Measurements from ENCODE around the gene SUPT16H. TPM values are rescaled to one million over a fixed set of nuclear protein-coding genes. Genes with fewer than 3 reads are reported as not detected.

SUPT16H gene
- total RNA-seq, 1 experiment from 2014 or later: 210 TPM

GRCh38 chr14:21431126-21431525, 47.3 kb upstream of the SUPT16H start:
- WGBS (ENCODE audit: extremely low coverage, insufficient read length, low lambda C conversion rate): no CpG with 5 or more reads among the region's 2 CpGs
- no peaks in the 10 kb centered on the region for H3K27me3 Mint-ChIP-seq (ENCODE audit: low read depth)
- TF ChIP-seq CTCF (conservative IDR thresholded peaks at IDR 0.05): no peak

More at GRCh38 chr14:21431126-21431525, 47.3 kb upstream of the SUPT16H start:
- H3K27ac Mint-ChIP-seq: no peak overlapping the region
- H4K8ac ChIP-seq (replicated peaks; ENCODE audit: insufficient read length, low read depth, low read length): no peak overlapping the region
- H2AK5ac ChIP-seq (ENCODE audit: insufficient read length, low read length): no peak overlapping the region
- H3K4me1 Mint-ChIP-seq: peaks cover 9 to 16% of the 10 kb centered on the region in 2 experiments
- H3K18ac ChIP-seq (ENCODE audit: insufficient read length, low read depth, low read length): no peak overlapping the region
- no peak for DNase-seq
- no peaks in the 10 kb centered on the region for H3K4me1 ChIP-seq (ENCODE audit: insufficient read depth, low read length)
- no peak overlapping the region for H2BK20ac ChIP-seq (ENCODE audit: low read depth, low read length, poor library complexity, severe bottlenecking)
- no peak overlapping the region for H2BK12ac ChIP-seq (ENCODE audit: insufficient read length, low read depth, low read length)
- H3K4me2 ChIP-seq (ENCODE audit: insufficient read depth, insufficient read length, low read length): no peak overlapping the region
- H3K56ac ChIP-seq (ENCODE audit: insufficient read length, low read depth, low read length): no peak overlapping the region
- peaks cover 11% of the 10 kb centered on the region; the same call in 1 of the 2 replicates for H3K79me2 ChIP-seq (ENCODE audit: insufficient read depth, low read length)
- no peak overlapping the region for H2BK120ac ChIP-seq (ENCODE audit: low read depth, low read length, poor library complexity, severe bottlenecking)
- H3K4me3 Mint-ChIP-seq: no peak overlapping the region
- no peaks in the 10 kb centered on the region for H4K20me1 ChIP-seq (ENCODE audit: control insufficient read depth, insufficient read depth, insufficient read length)
- H3K9ac ChIP-seq (ENCODE audit: extremely low read depth, insufficient read length, low read length): no peak overlapping the region
- H2AFZ ChIP-seq (ENCODE audit: low read length): no peak overlapping the region
- no peak overlapping the region for H4K91ac ChIP-seq (ENCODE audit: insufficient read length, low read depth, low read length)
- H3K23me2 ChIP-seq (ENCODE audit: insufficient read length, low read depth, low read length, poor library complexity, severe bottlenecking): no peaks in the 10 kb centered on the region
- no peak overlapping the region for H3K27ac ChIP-seq (ENCODE audit: insufficient read length, low read depth, low read length)
- H3K79me1 ChIP-seq (ENCODE audit: insufficient read depth, low read depth, low read length, poor library complexity, severe bottlenecking): peaks cover 2% of the 10 kb centered on the region
- no peaks in the 10 kb centered on the region for H3K9me3 ChIP-seq (ENCODE audit: control insufficient read depth, low read depth, low read length)
- peaks cover 42 to 69% (median 59%) of the 10 kb centered on the region in 3 experiments; a peak in 6 of 7 replicates for H3K36me3 Mint-ChIP-seq (ENCODE audit: insufficient read depth in 1 of 3, low read depth in 3 of 3)
- no peak overlapping the region for H4K5ac ChIP-seq (ENCODE audit: insufficient read length, low read depth, low read length)
- no peak overlapping the region for H3T11ph ChIP-seq (ENCODE audit: low read length)
- H3K23ac ChIP-seq (ENCODE audit: insufficient read length, low read depth, low read length): no peak overlapping the region
- no peaks in the 10 kb centered on the region for H3K27me3 ChIP-seq (ENCODE audit: insufficient read depth, low read length)
- no peak overlapping the region for H3K4ac ChIP-seq (ENCODE audit: low read depth, low read length)
- H2BK15ac ChIP-seq (ENCODE audit: low read depth, low read length): no peak overlapping the region
- no peak overlapping the region for H2BK5ac ChIP-seq (ENCODE audit: insufficient read length, low read length)
- no peaks in the 10 kb centered on the region for H3K9me3 Mint-ChIP-seq
- no peak overlapping the region for H3K14ac ChIP-seq (ENCODE audit: insufficient read depth, low read length)
